ENCODE results near the gene ZNF467.

ZNF467 gene

DNA sequence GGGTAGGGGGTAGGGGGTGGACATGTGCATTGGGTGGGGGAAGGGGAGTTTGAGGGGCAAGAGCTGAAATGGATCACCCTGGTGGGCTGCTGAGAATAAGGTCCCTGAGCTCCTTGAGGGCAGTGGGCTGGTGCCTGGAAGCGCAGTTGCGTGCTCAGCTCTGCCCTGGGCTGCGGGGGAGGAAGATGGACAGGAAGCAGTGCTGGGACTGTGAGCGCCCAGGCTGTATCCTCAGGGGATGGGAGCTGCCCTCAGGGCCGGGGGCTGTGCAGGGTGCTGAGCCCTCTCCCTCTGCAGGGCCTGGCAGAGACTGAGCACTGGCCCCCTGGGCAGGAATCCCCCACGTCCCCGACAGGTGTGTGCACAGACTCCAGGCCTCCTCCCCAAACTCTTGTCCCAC is 24.4 kb upstream of the ZNF467 start:
- Histone ChIP-seq H3K27me3 (ENCODE audit: control insufficient read depth in 3 of 3, insufficient read depth in 3 of 3, low read depth in 1 of 3, low read length in 3 of 3) (no peaks in the 10 kb centered on the region), H2AK5ac (ENCODE audit: low read depth, low read length) (peak overlapping the region; percentile 61), H4K91ac (ENCODE audit: low read depth, low read length, poor library complexity) (no peak overlapping the region), H2BK5ac (ENCODE audit: low read length) (no peak overlapping the region), H3K9ac (ENCODE audit: low read depth, low read length, poor library complexity) (no peak overlapping the region), H3K36me3 (replicated peaks in 1 of 2; ENCODE audit: control insufficient read depth in 2 of 2, insufficient read depth in 2 of 2, low read length in 2 of 2) (no peaks in the 10 kb centered on the region), H3K4me1 (ENCODE audit: control insufficient read depth in 2 of 2, insufficient read depth in 1 of 2, low read depth in 1 of 2, low read length in 2 of 2) (peaks cover 6 to 7% of the 10 kb centered on the region in 2 donors), H3K14ac (ENCODE audit: low read length) (peak overlapping the region; percentile 64), H3K9me3 (replicated peaks in 1 of 2; ENCODE audit: control insufficient read depth in 2 of 2, insufficient read depth in 1 of 2, low read depth in 1 of 2, low read length in 2 of 2) (no peaks in the 10 kb centered on the region), H2BK120ac (ENCODE audit: low read depth, low read length) (no peak overlapping the region), H4K8ac (ENCODE audit: low read depth, low read length) (no peak overlapping the region), H3K4me3 (ENCODE audit: low read length in 2 of 2) (no peak overlapping the region), H3K23ac (ENCODE audit: low read depth, low read length, poor library complexity) (no peak overlapping the region), H3K18ac (ENCODE audit: low read length) (peak overlapping the region; percentile 41), H3K4ac (ENCODE audit: low read length) (no peak overlapping the region), H3K79me1 (ENCODE audit: low read depth, low read length) (peaks cover 2% of the 10 kb centered on the region), H2BK15ac (ENCODE audit: low read length) (no peak overlapping the region), H2BK12ac (ENCODE audit: low read length) (peak overlapping the region; percentile 78), H2AFZ (ENCODE audit: low read length) (no peak overlapping the region), H3K27ac (replicated peaks; ENCODE audit: low read length) (no peak overlapping the region), H3K4me2 (ENCODE audit: insufficient read depth, low read length, poor library complexity, severe bottlenecking) (no peak overlapping the region)
- no CpG with 5 or more reads among the region's 7 CpGs for WGBS, 2 donors (ENCODE audit: extremely low coverage in 2 of 2, insufficient read length in 2 of 2, insufficient replicate concordance in 1 of 2)
- no peak for DNase-seq (ENCODE audit: low spot score)

DNA sequence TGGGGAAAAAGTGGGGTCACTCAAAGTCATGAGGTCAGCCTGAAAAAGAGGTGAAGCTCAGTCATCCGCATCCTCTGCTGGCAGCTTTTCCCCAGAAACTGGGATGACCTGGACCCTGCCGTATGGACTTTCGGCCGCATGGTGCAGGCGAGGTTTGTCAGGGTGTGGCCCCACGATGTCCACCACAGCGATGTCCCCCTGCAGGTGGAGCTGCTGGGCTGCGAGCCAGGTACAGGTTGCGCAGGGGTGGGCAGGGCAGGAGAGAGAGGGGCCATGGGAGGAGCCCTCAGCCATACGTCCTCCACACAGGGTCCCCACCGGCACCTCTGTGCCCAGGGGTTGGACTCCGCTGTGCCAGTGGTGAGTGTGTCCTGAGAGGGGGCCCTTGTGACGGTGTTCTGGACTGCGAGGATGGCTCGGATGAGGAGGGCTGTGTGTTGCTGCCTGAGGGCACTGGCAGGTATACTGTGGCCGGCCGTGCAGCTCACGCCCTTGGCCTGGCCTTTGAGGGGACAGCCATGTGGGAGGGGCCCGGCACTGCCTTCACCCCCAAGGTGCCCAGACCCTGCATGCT is 23.0 kb upstream of the ZNF467 start:
- no peak overlapping the region for H2BK12ac ChIP-seq (ENCODE audit: low read length)
- H3K27ac ChIP-seq (replicated peaks; ENCODE audit: low read length), result no peak overlapping the region
- no peaks in the 10 kb centered on the region for H3K9me3 ChIP-seq (replicated peaks in 1 of 2; ENCODE audit: control insufficient read depth in 2 of 2, insufficient read depth in 1 of 2, low read depth in 1 of 2, low read length in 2 of 2)
- no peak for DNase-seq (ENCODE audit: low spot score)
- peak overlapping the region; percentile 42 for H2BK5ac ChIP-seq (ENCODE audit: low read length)
- no peak overlapping the region for H3K4me2 ChIP-seq (ENCODE audit: insufficient read depth, low read length, poor library complexity, severe bottlenecking)
- H4K8ac ChIP-seq (ENCODE audit: low read depth, low read length), result no peak overlapping the region
- no peak overlapping the region for H3K4me3 ChIP-seq (ENCODE audit: low read length in 2 of 2)
- WGBS, 2 donors (ENCODE audit: extremely low coverage in 2 of 2, insufficient read length in 2 of 2, insufficient replicate concordance in 1 of 2), result no CpG with 5 or more reads among the region's 19 CpGs
- H3K27me3 ChIP-seq (ENCODE audit: control insufficient read depth in 3 of 3, insufficient read depth in 3 of 3, low read depth in 1 of 3, low read length in 3 of 3), result no peaks in the 10 kb centered on the region
- no peak overlapping the region for H3K9ac ChIP-seq (ENCODE audit: low read depth, low read length, poor library complexity)
- peak overlapping the region; percentile 74 for H3K18ac ChIP-seq (ENCODE audit: low read length)
- H2AFZ ChIP-seq (ENCODE audit: low read length), result no peak overlapping the region
- peak overlapping the region; percentile 78 for H3K14ac ChIP-seq (ENCODE audit: low read length)
- peak overlapping the region; percentile 61 for H3K23ac ChIP-seq (ENCODE audit: low read depth, low read length, poor library complexity)
- H3K36me3 ChIP-seq (replicated peaks in 1 of 2; ENCODE audit: control insufficient read depth in 2 of 2, insufficient read depth in 2 of 2, low read length in 2 of 2), result no peaks in the 10 kb centered on the region
- peak overlapping the region; percentile 90 for H2AK5ac ChIP-seq (ENCODE audit: low read depth, low read length)
- H3K4me1 ChIP-seq (ENCODE audit: control insufficient read depth in 2 of 2, insufficient read depth in 1 of 2, low read depth in 1 of 2, low read length in 2 of 2), result peaks cover 9 to 10% of the 10 kb centered on the region in 2 donors
- H2BK120ac ChIP-seq (ENCODE audit: low read depth, low read length), result no peak overlapping the region
- H3K4ac ChIP-seq (ENCODE audit: low read length), result no peak overlapping the region
- peaks cover 2% of the 10 kb centered on the region for H3K79me1 ChIP-seq (ENCODE audit: low read depth, low read length)
- peak overlapping the region; percentile 71 for H2BK15ac ChIP-seq (ENCODE audit: low read length)
- H4K91ac ChIP-seq (ENCODE audit: low read depth, low read length, poor library complexity), result no peak overlapping the region

GRCh38 chr7:149795126-149795525 is 21.7 kb upstream of the ZNF467 start:
- Histone ChIP-seq H3K4ac (ENCODE audit: low read length) (no peak overlapping the region), H2BK120ac (ENCODE audit: low read depth, low read length) (no peak overlapping the region), H3K36me3 (replicated peaks in 1 of 2; ENCODE audit: control insufficient read depth in 2 of 2, insufficient read depth in 2 of 2, low read length in 2 of 2) (no peaks in the 10 kb centered on the region), H3K79me1 (ENCODE audit: low read depth, low read length) (peaks cover 2% of the 10 kb centered on the region), H2BK15ac (ENCODE audit: low read length) (peak overlapping the region; percentile 56), H3K27ac (replicated peaks; ENCODE audit: low read length) (no peak overlapping the region), H3K9ac (ENCODE audit: low read depth, low read length, poor library complexity) (no peak overlapping the region), H3K9me3 (replicated peaks in 1 of 2; ENCODE audit: control insufficient read depth in 2 of 2, insufficient read depth in 1 of 2, low read depth in 1 of 2, low read length in 2 of 2) (no peaks in the 10 kb centered on the region), H3K4me1 (ENCODE audit: control insufficient read depth in 2 of 2, insufficient read depth in 1 of 2, low read depth in 1 of 2, low read length in 2 of 2) (peaks cover 12 to 18% of the 10 kb centered on the region in 2 donors), H3K14ac (ENCODE audit: low read length) (peak overlapping the region; percentile 63), H3K18ac (ENCODE audit: low read length) (peak overlapping the region; percentile 67), H2BK12ac (ENCODE audit: low read length) (peak overlapping the region; percentile 60), H3K4me2 (ENCODE audit: insufficient read depth, low read length, poor library complexity, severe bottlenecking) (no peak overlapping the region), H2AK5ac (ENCODE audit: low read depth, low read length) (peak overlapping the region; percentile 76), H3K23ac (ENCODE audit: low read depth, low read length, poor library complexity) (no peak overlapping the region), H2BK5ac (ENCODE audit: low read length) (peak overlapping the region; percentile 84), H4K91ac (ENCODE audit: low read depth, low read length, poor library complexity) (no peak overlapping the region), H3K27me3 (ENCODE audit: control insufficient read depth in 3 of 3, insufficient read depth in 3 of 3, low read depth in 1 of 3, low read length in 3 of 3) (peaks cover 0 to 8% (median 0%) of the 10 kb centered on the region in 3 experiments), H3K4me3 (ENCODE audit: low read length in 2 of 2) (no peak overlapping the region), H2AFZ (ENCODE audit: low read length) (peak overlapping the region; percentile 59), H4K8ac (ENCODE audit: low read depth, low read length) (no peak overlapping the region)
- no CpG with 5 or more reads among the region's 10 CpGs for WGBS, 2 donors (ENCODE audit: extremely low coverage in 2 of 2, insufficient read length in 2 of 2, insufficient replicate concordance in 1 of 2)
- DNase-seq (ENCODE audit: low spot score), result no peak

- H3K23ac ChIP-seq (ENCODE audit: low read depth, low read length, poor library complexity), result no peak overlapping the region
- H2BK15ac ChIP-seq (ENCODE audit: low read length), result no peak overlapping the region
- H4K8ac ChIP-seq (ENCODE audit: low read depth, low read length), result no peak overlapping the region
- H3K27ac ChIP-seq (replicated peaks; ENCODE audit: low read length), result no peak overlapping the region
- H2BK120ac ChIP-seq (ENCODE audit: low read depth, low read length), result no peak overlapping the region
- no peak overlapping the region for H3K9ac ChIP-seq (ENCODE audit: low read depth, low read length, poor library complexity)
- peak overlapping the region; percentile 76 for H2AK5ac ChIP-seq (ENCODE audit: low read depth, low read length)
- H2AFZ ChIP-seq (ENCODE audit: low read length), result peak overlapping the region; percentile 59
- H3K4me2 ChIP-seq (ENCODE audit: insufficient read depth, low read length, poor library complexity, severe bottlenecking), result no peak overlapping the region
- H3K14ac ChIP-seq (ENCODE audit: low read length), result no peak overlapping the region
- no CpG with 5 or more reads among the region's 6 CpGs for WGBS, 2 donors (ENCODE audit: extremely low coverage in 2 of 2, insufficient read length in 2 of 2, insufficient replicate concordance in 1 of 2)
- H3K9me3 ChIP-seq (replicated peaks in 1 of 2; ENCODE audit: control insufficient read depth in 2 of 2, insufficient read depth in 1 of 2, low read depth in 1 of 2, low read length in 2 of 2), result no peaks in the 10 kb centered on the region
- H3K27me3 ChIP-seq (ENCODE audit: control insufficient read depth in 3 of 3, insufficient read depth in 3 of 3, low read depth in 1 of 3, low read length in 3 of 3), result peaks cover 0 to 12% (median 0%) of the 10 kb centered on the region in 3 experiments
- H3K79me1 ChIP-seq (ENCODE audit: low read depth, low read length), result peaks cover 2% of the 10 kb centered on the region
- H4K91ac ChIP-seq (ENCODE audit: low read depth, low read length, poor library complexity), result no peak overlapping the region
- no peak overlapping the region for H3K18ac ChIP-seq (ENCODE audit: low read length)
- H2BK5ac ChIP-seq (ENCODE audit: low read length), result peak overlapping the region; percentile 84
- no peak overlapping the region for H3K4ac ChIP-seq (ENCODE audit: low read length)
- no peak overlapping the region for H3K4me3 ChIP-seq (ENCODE audit: low read length in 2 of 2)
- H3K4me1 ChIP-seq (ENCODE audit: control insufficient read depth in 2 of 2, insufficient read depth in 1 of 2, low read depth in 1 of 2, low read length in 2 of 2), result peaks cover 14 to 18% of the 10 kb centered on the region in 2 donors
- no peaks in the 10 kb centered on the region for H3K36me3 ChIP-seq (replicated peaks in 1 of 2; ENCODE audit: control insufficient read depth in 2 of 2, insufficient read depth in 2 of 2, low read length in 2 of 2)
- no peak for DNase-seq (ENCODE audit: low spot score)
- H2BK12ac ChIP-seq (ENCODE audit: low read length), result peak overlapping the region; percentile 60
Measured at GRCh38 chr7:149794661-149795060, 21.3 kb upstream of the ZNF467 start.
